ENCODE data around the gene PRKCSH.

- TF ChIP-seq CTCF (conservative IDR thresholded peaks at IDR 0.05), result no peak
- TF ChIP-seq ZFX (IDR thresholded peaks at IDR 0.05), result no peak
These were observed 51.4 kb downstream of the PRKCSH start for GRCh38 chr19:11486661-11487503.

All from C4-2B (cell line).